ENCODE data around the gene ICAM4. TPM values are rescaled to one million over a fixed set of nuclear protein-coding genes. Genes with fewer than 3 reads are reported as not detected.
A peak's percentile ranks its signal among the peaks of the same experiment; 100 is the strongest.

ICAM4 gene
- total and polyA plus RNA-seq, 2 of the 8 experiments (the other 6 are each of a cell fraction or from before 2014, with no cell fraction given), result 1.5 to 4.1 TPM

- no peak for FAIRE-seq
- POLR2A ChIA-PET (ENCODE audit: partially characterized antibody), result interaction anchor here (0.6 to 1.8 kb wide), 5 partner anchors 9 to 288 kb away, joined by 3 to 6 read pairs (median 3); partner anchors contain the start of gene TYK2
- CTCF ChIA-PET (ENCODE audit: partially characterized antibody), result interaction anchor here (0.6 to 9.4 kb wide), 9 partner anchors 9 to 238 kb away, joined by 3 to 122 read pairs (median 4); partner anchors contain the start of genes ICAM4, ICAM5 and TYK2
These were observed 18.7 kb upstream of the ICAM4 start for GRCh38 chr19:10268071-10268470.

More at GRCh38 chr19:10268071-10268470, 18.7 kb upstream of the ICAM4 start:
- no peak overlapping the region for H3K14ac ChIP-seq (ENCODE audit: insufficient read length)
- H4K20me1 ChIP-seq (replicated peaks in 1 of 2; ENCODE audit: control insufficient read depth in 1 of 2, insufficient read depth in 2 of 2, low read length in 2 of 2), result no peaks in the 10 kb centered on the region
- H4K91ac ChIP-seq (replicated peaks; ENCODE audit: insufficient read length, low read length), result no peak overlapping the region
- no peak overlapping the region for H2BK12ac ChIP-seq (ENCODE audit: low read depth, low read length)
- H3K23me2 ChIP-seq (ENCODE audit: low read depth, low read length), result peaks cover 11% of the 10 kb centered on the region; the same call in 1 of the 2 replicates
- H3K18ac ChIP-seq (ENCODE audit: extremely low read depth, low read length), result no peak overlapping the region
- no peak overlapping the region for H3K23ac ChIP-seq (ENCODE audit: insufficient read length)
- no peak for DNase-seq (ENCODE audit: low read depth in 1 of 2, low spot score in 2 of 2)
- no peak overlapping the region for H4K8ac ChIP-seq (ENCODE audit: extremely low read depth, insufficient read depth, low read length)
- H2AFZ ChIP-seq (ENCODE audit: low read length), result no peak overlapping the region
- no peak overlapping the region for H2BK120ac ChIP-seq (replicated peaks; ENCODE audit: low read depth, low read length)
- no peak overlapping the region for H2BK15ac ChIP-seq (ENCODE audit: low read length)
- H2BK5ac ChIP-seq (ENCODE audit: low read depth, low read length), result no peak overlapping the region
- peaks cover 0 to 8% (median 5%) of the 10 kb centered on the region in 4 experiments; a peak in 5 of 7 replicates for H3K4me1 ChIP-seq (replicated peaks in 1 of 4; ENCODE audit: control insufficient read depth in 3 of 4, insufficient read depth in 4 of 4, low read length in 3 of 4)
- no peak overlapping the region for H3K9ac ChIP-seq (replicated peaks in 1 of 4; ENCODE audit: extremely low read depth in 1 of 4, low read depth in 3 of 4, low read length in 3 of 4)
- H3K56ac ChIP-seq (replicated peaks; ENCODE audit: insufficient read length, low read depth, low read length), result no peak overlapping the region
- no peaks in the 10 kb centered on the region for H3K36me3 ChIP-seq (ENCODE audit: control insufficient read depth in 2 of 4, insufficient read depth in 4 of 4, low read length in 3 of 4)
- H3K27ac ChIP-seq (ENCODE audit: low read depth, low read length), result no peak overlapping the region
- H2AK5ac ChIP-seq (ENCODE audit: low read depth, low read length), result 0 out of 2 replicates have a peak overlapping the region, but pooled peaks have one; percentile 39
- H3K4ac ChIP-seq (replicated peaks; ENCODE audit: insufficient read length, low read depth, low read length), result no peak overlapping the region
- no peak overlapping the region for H3K4me3 ChIP-seq (ENCODE audit: extremely low read depth in 1 of 4, insufficient read depth in 2 of 4, low read depth in 3 of 4, low read length in 4 of 4)
- H3K79me2 ChIP-seq (ENCODE audit: control insufficient read depth in 1 of 2, insufficient read depth in 2 of 2, low read length in 2 of 2), result no peaks in the 10 kb centered on the region
- no peak overlapping the region for H2BK20ac ChIP-seq (ENCODE audit: low read length)
- no peak overlapping the region for H3K4me2 ChIP-seq (ENCODE audit: insufficient read depth in 1 of 2, low read depth in 2 of 2, low read length in 2 of 2)
- no peaks in the 10 kb centered on the region for H3K79me1 ChIP-seq (ENCODE audit: low read depth, low read length)
- H4K5ac ChIP-seq (ENCODE audit: insufficient read length, low read depth, low read length), result no peak overlapping the region
- peaks cover 9 to 25% (median 23%) of the 10 kb centered on the region in 4 experiments for H3K27me3 ChIP-seq (replicated peaks in 1 of 4; ENCODE audit: control insufficient read depth in 3 of 4, extremely low read depth in 1 of 4, insufficient read depth in 3 of 4, low read length in 3 of 4)
- WGBS, 2 experiments (ENCODE audit: extremely low coverage in 1 of 2, insufficient coverage in 1 of 2, insufficient read length in 1 of 2, insufficient replicate concordance in 2 of 2, low coverage in 1 of 2, low lambda C conversion rate in 2 of 2, missing lambda C conversion rate in 1 of 2), result 80% methylated on average over 6 of the region's 6 CpGs; no CpG with 5 or more reads in 1 of the 2 experiments
- no peaks in the 10 kb centered on the region for H3K9me3 ChIP-seq (ENCODE audit: insufficient read depth in 2 of 2, low read depth in 1 of 2, low read length in 1 of 2)
